CD14-positive monocyte (primary cell): ENCODE data around the gene PIK3CD. TPM values are rescaled to one million over a fixed set of nuclear protein-coding genes. Genes with fewer than 3 reads are reported as not detected.
A peak's percentile ranks its signal among the peaks of the same experiment; 100 is the strongest.

Source experiments
- DNase-seq, 3 donors: peaks; one replicate each; pipeline ENCODE4 v3.0.0-alpha.2; 2011 to 2022
- H2AFZ ChIP-seq: 2 replicates; pipeline ENCODE4 v1.6.0; 2012; ENCODE audit warnings: mild to moderate bottlenecking, low read depth, low read length, inconsistent platforms; ENCODE audit not compliant: insufficient read depth, poor library complexity, severe bottlenecking
- H3K27ac ChIP-seq, 2 donors: 1 replicate in 1 of 2; 2 replicates in 1 of 2; pipeline ENCODE4 v1.5.1; 2012 to 2013; ENCODE audit warnings: low read length in 2 of 2, control low read depth in 1 of 2, inconsistent platforms in 1 of 2, low read depth in 1 of 2, mild to moderate bottlenecking in 1 of 2
- H3K27me3 ChIP-seq, 2 donors: one replicate each; pipeline versions ENCODE4 v1.6.0 to v1.6.1; 2011 to 2013; ENCODE audit warnings: low read length in 2 of 2; ENCODE audit not compliant: control insufficient read depth in 2 of 2, insufficient read depth in 2 of 2
- H3K36me3 ChIP-seq, 2 donors: replicated peaks in 1 of 2; 1 replicate in 1 of 2; 2 replicates in 1 of 2; pipeline versions ENCODE4 v1.5.1 to v1.6.1; 2012 to 2013; ENCODE audit warnings: low read length in 2 of 2, control low read depth in 1 of 2, inconsistent platforms in 1 of 2, mild to moderate bottlenecking in 1 of 2; ENCODE audit not compliant: insufficient read depth in 2 of 2, control insufficient read depth in 1 of 2
- H3K4me1 ChIP-seq, 2 donors: 1 replicate in 1 of 2; 2 replicates in 1 of 2; pipeline versions ENCODE4 v1.5.1 to v1.6.1; 2012 to 2013; ENCODE audit warnings: low read length in 2 of 2, control low read depth in 1 of 2, inconsistent platforms in 1 of 2, mild to moderate bottlenecking in 1 of 2, moderate library complexity in 1 of 2; ENCODE audit not compliant: insufficient read depth in 2 of 2, control insufficient read depth in 1 of 2
- H3K4me2 ChIP-seq: replicated peaks from 2 replicates; pipeline ENCODE3; 2012; ENCODE audit warnings: low read length, moderate library complexity, mild to moderate bottlenecking; ENCODE audit not compliant: poor library complexity, severe bottlenecking; ENCODE audit errors: extremely low read depth
- H3K4me3 ChIP-seq, 3 experiments: fragments of 200-600 bp in 1 of 3; sonication (generic) in 1 of 3; replicated peaks in 1 of 3; 1 replicate in 2 of 3; 2 replicates in 1 of 3; pipeline ENCODE4 v1.5.1; 2011 to 2013; ENCODE audit warnings: low read length in 3 of 3, mild to moderate bottlenecking in 3 of 3, control low read depth in 2 of 3, low read depth in 2 of 3, inconsistent platforms in 1 of 3, moderate library complexity in 1 of 3
- H3K79me2 ChIP-seq: 2 replicates; pipeline ENCODE4 v1.6.0; 2012; ENCODE audit warnings: mild to moderate bottlenecking, control low read depth, inconsistent platforms, low read length, moderate library complexity; ENCODE audit not compliant: insufficient read depth
- H3K9ac ChIP-seq: 2 replicates; pipeline ENCODE4 v1.6.0; 2017; ENCODE audit warnings: low read length, mild to moderate bottlenecking; ENCODE audit not compliant: insufficient read depth, poor library complexity, severe bottlenecking
- H3K9me3 ChIP-seq, 2 donors: replicated peaks in 1 of 2; 1 replicate in 1 of 2; 2 replicates in 1 of 2; pipeline versions ENCODE4 v1.5.1 to v1.6.1; 2012 to 2013; ENCODE audit warnings: low read length in 2 of 2, control low read depth in 1 of 2; ENCODE audit not compliant: control insufficient read depth in 1 of 2, insufficient read depth in 1 of 2
- H4K20me1 ChIP-seq: 2 replicates; pipeline ENCODE4 v1.6.0; 2012; ENCODE audit warnings: mild to moderate bottlenecking, low read length, control low read depth, moderate library complexity; ENCODE audit not compliant: insufficient read depth
- H3K27ac Mint-ChIP-seq, 7 donors: one replicate each; pipeline ENCODE4 v1.8.0; 2020; ENCODE audit warnings: mild to moderate bottlenecking in 7 of 7, mixed read lengths in 7 of 7, moderate library complexity in 6 of 7, inconsistent platforms in 2 of 7
- H3K27me3 Mint-ChIP-seq, 3 donors: one replicate each; pipeline ENCODE4 v1.8.0; 2021 to 2022; ENCODE audit warnings: low read depth in 3 of 3, mild to moderate bottlenecking in 3 of 3, mixed read lengths in 3 of 3, moderate library complexity in 3 of 3, inconsistent platforms in 1 of 3
- H3K36me3 Mint-ChIP-seq, 2 donors: one replicate each; pipeline ENCODE4 v1.8.0; 2020; ENCODE audit warnings: mixed read lengths in 2 of 2, inconsistent platforms in 1 of 2, mild to moderate bottlenecking in 1 of 2
- H3K4me1 Mint-ChIP-seq: one replicate; pipeline ENCODE4 v1.8.0; 2020; ENCODE audit warnings: mild to moderate bottlenecking, mixed read lengths
- H3K4me3 Mint-ChIP-seq, 2 donors: one replicate each; pipeline ENCODE4 v1.8.0; 2020; ENCODE audit warnings: mild to moderate bottlenecking in 2 of 2, mixed read lengths in 2 of 2, moderate library complexity in 1 of 2
- H3K9me3 Mint-ChIP-seq, 7 donors: one replicate each; pipeline ENCODE4 v1.8.0; 2020 to 2022; ENCODE audit warnings: mixed read lengths in 7 of 7, mild to moderate bottlenecking in 6 of 7, moderate library complexity in 6 of 7, inconsistent platforms in 2 of 7
- CTCF ChIP-seq: fragments of 200-600 bp; IDR thresholded peaks from one replicate; pipeline ENCODE4 v1.8.0; 2022; ENCODE audit warnings: antibody characterized with exemption, mild to moderate bottlenecking
- WGBS: methylation state at CpG from one replicate; pipeline ENCODE4 v1.1.5; 2013; ENCODE audit warnings: missing lambda C conversion rate; ENCODE audit not compliant: insufficient coverage; 5-methylcytosine and 5-hydroxymethylcytosine counted together
- intact Hi-C, 2 donors: fragments of 100-400 bp; cut with micrococcal nuclease; formaldehyde crosslinking; loops; one replicate each; pipeline versions ENCODE4 v1.15.0 to v1.15.1; 2023
- polyA plus RNA-seq, 3 donors: library from polyadenylated mRNA; depleted of rRNA in 1 of 3; unstranded in 2 of 3; stranded (reverse) in 1 of 3; fragments of 300-500 nt in 2 of 3; fragments of >200 nt in 1 of 3; fragmentation: Illumina TruSeq in 2 of 3; gene quantifications; 1 replicate in 2 of 3; 2 replicates in 1 of 3; pipeline ENCODE4 v1.2.3, GENCODE V29; 2012 to 2021

Gene PIK3CD
- polyA plus RNA-seq, 3 donors, result 33.2 to 120 (median 52.2) TPM

GRCh38 chr1:9718006-9718680 lies 66.6 kb downstream of the PIK3CD start:
- DNase-seq, result no peak
- peaks cover 94 to 96% of the 10 kb centered on the region in 2 donors for H3K36me3 ChIP-seq
- peaks cover 24% of the 10 kb centered on the region for H3K4me1 Mint-ChIP-seq

More at GRCh38 chr1:9718006-9718680, 66.6 kb downstream of the PIK3CD start:
- H3K4me3 ChIP-seq, result no peak overlapping the region
- intact Hi-C loops, result loop anchor here (5.0 kb wide), 1 partner anchor 66 kb away; the partner anchor contains the start of gene PIK3CD (in 2 of the 2)
- H3K27ac ChIP-seq, result peak overlapping the region; percentile 39 to 73
- peak overlapping the region; percentile 15 for H3K9ac ChIP-seq
- 68% methylated on average over 3 of the region's 10 CpGs for WGBS
- Mint-ChIP-seq H3K9me3 (peaks cover 0 to 1% (median 0%) of the 10 kb centered on the region in 7 donors), H3K4me3 (no peak overlapping the region), H3K27ac (peak overlapping the region; percentile 48 to 90 (median 80)), H3K27me3 (no peaks in the 10 kb centered on the region), H3K36me3 (peaks cover 62 to 94% of the 10 kb centered on the region in 2 donors)
- peak overlapping the region; percentile 31 for H3K4me2 ChIP-seq
- H4K20me1 ChIP-seq, result peaks cover 100% of the 10 kb centered on the region
- peaks cover 0 to under 1% of the 10 kb centered on the region in 2 donors for H3K9me3 ChIP-seq
- H3K79me2 ChIP-seq, result peaks cover 87% of the 10 kb centered on the region
- H2AFZ ChIP-seq, result no peak overlapping the region
- H3K27me3 ChIP-seq, result no peaks in the 10 kb centered on the region
- peaks cover 32 to 40% of the 10 kb centered on the region in 2 donors for H3K4me1 ChIP-seq
- TF ChIP-seq CTCF, result no peak
